A549 treated with DMSO at 1 μM for 4 hours (cell line): ENCODE data around the gene TDRD5. TPM values are rescaled to one million over a fixed set of nuclear protein-coding genes. Genes with fewer than 3 reads are reported as not detected.

ENCODE experiments used
- total RNA-seq: library from RNA; stranded (reverse); fragments of 200-300 nt; extraction: Qiagen RNA extraction; gene quantifications from 5 replicates; pipeline ENCODE4 v1.2.3, GENCODE V29; 2022; ENCODE audit warnings: low read depth

TDRD5 gene, protein sequence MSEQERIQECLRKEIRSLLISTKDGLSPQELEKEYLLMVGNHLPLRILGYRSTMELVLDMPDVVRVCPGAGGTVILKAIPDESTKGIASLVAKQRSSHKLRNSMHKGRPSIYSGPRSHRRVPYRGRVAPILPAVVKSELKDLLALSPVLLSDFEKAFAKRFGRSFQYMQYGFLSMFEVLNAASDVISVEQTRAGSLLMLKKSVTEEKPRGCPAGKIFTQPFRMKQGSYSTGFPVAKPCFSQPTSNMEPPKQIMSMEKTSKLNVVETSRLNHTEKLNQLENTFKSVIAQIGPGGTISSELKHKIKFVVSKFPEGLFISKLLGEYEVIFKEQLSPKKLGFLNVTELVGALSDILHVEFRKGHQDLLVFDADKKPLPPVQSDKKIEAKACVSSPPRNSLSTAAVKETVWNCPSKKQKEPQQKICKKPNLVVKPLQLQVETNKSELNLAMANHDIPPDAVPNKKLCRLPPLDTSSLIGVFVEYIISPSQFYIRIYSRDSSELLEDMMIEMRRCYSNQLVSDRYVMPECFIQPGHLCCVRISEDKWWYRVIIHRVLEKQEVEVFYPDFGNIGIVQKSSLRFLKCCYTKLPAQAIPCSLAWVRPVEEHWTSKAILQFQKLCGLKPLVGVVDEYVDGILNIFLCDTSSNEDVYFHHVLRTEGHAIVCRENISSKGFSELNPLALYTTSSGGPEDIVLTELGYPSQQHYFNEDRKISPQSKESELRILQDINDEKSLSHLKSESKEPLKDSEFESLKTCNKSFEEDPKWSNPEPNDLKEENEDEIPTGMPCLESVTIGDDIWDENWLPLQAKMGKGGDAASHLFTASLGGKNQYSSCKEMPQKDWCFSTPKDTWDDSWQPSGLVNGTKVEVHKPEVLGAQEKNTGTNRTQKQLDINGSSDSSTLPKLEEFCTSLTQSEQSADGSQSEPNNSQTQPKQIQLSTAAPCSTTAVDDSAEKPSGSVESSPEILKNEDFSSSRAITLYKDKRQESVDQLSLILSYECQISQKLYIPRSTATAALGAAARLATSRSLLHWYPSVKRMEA
- 0.02 to 0.06 TPM (median 0.04 TPM) in 4 of 5 replicates, not detected in the other for total RNA-seq

DNA sequence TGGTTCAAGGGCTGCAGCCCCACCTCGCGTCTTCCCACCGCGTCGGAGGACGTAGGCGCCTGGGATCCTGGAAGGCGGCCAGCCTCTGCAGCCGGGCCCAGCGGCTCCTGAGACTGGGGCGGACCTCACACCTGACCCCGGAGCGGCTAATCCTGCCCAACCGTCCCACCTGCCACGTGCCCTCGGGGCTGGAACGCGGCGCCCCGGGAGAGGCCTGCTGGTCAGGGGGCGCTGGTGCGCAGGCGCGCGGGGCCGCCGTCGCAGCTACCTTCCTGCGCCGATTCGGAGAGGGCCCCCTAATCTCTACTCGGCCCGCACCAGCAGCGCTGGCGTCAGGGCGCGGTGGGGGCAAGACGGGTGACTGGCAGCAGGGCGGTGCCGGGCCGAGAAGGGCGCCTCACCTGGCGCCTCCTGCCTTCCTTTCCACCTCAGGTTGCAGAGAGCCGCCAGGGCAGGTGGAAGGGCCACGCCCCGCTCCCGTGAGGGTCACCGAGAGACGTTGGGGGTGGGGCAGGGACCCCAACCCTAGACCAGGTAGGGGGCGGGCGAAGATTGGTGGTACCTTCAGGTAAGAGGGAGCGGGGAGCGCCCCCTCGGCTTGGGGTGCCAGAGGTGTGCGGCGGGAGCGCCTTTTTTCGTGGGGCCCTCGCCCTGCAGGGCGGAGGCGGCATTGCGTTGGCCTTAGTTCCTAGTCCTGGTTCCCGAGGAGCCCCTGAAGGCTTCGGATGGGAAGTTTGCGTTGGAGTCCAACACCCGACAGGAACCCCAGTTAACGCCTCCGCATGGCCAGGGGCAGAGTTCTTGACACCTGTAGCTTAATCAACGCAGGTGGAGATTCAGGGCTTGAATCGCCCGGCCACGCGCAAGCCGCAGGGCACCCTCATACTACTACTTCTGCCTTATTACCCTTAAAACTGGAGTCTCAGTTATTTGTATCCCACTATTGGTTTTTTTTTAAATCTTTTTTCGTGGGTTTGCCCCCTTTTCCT is at the start of gene TDRD5:
TSS of gene TDRD5 (plus strand) at position 241 of the 989 bp plus-strand sequence. CDS start 784 bp downstream, outside the sequence.

DNA sequence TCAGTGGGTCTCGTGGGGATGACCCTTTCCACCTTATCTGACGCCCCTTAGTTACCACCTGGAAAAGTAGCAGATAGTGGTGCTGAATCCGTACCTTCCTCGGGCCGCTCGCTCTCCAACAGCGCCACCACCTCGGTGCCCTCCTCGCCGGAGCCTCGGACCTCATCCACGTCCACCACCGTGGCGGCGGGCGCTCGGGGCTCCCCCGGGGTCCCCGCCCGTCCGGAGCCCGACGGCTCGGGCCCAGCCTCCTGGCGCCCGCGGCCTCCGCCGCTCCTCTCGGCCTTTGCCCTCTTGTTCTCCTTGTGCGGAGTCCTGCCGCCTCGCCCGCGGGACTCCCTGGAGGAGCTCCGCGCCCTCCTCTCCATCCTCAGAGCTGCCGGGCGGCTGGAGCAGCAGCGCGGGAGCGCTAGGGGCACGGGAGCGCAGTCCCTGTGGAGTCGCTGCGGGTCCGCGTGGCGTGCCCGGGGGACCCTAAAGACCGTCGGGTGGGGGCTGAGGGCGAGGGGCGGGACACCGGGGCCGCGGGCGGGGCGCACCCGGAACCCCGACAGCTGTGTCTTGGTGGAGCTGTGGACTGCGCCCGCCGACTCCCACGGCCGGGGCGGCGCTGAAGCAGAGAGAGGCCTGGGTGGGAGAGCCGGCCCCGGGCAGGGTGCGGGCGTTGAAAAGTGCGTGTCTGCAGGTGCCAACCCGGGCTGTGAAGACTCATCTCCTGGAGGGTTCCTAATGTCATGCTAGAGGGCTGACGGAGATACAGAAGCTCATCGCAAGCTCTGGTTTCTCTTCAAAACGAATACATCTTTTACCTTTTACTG is 15.9 kb upstream of the TDRD5 start, which contains the start of gene NPHS2:
TSS of gene NPHS2 (minus strand) at position 452 of the 818 bp plus-strand sequence. CDS start at position 368, 84 bp downstream.

Other genes starting within 250 kb of the TDRD5 start
- gene AXDND1, start 225.9 kb upstream of the TDRD5 start, total RNA-seq, result 0.24 to 0.71 TPM (median 0.43 TPM) in 5 replicates
- gene NPHS2, start 15.9 kb upstream of the TDRD5 start, total RNA-seq, result not detected in 5 replicates
- 0.02 TPM in 1 of 5 replicates, not detected in the others for gene FAM163A, start 151.5 kb downstream of the TDRD5 start, total RNA-seq